B cell (primary cell): ENCODE measurements around the gene ZNF483. TPM values are rescaled to one million over a fixed set of nuclear protein-coding genes. Genes with fewer than 3 reads are reported as not detected.

Source experiments
- ATAC-seq: fragments of 200-7000 bp; cut with Tn5 transposase; one replicate; pipeline ENCODE4 v1.10.0; 2021; ENCODE audit warnings: low read depth, mild to moderate bottlenecking, moderate number of reproducible peaks, moderate library complexity
- CTCF ChIA-PET: fragments of 350-600 bp; sonication (Branson Sonifier 250); formaldehyde crosslinking; loops from one replicate; lab custom pipeline; 2021; ENCODE audit warnings: antibody characterized with exemption, inconsistent platforms; lab: Charles Lee
- POLR2A ChIA-PET: fragments of 350-600 bp; sonication (Branson Sonifier 250); formaldehyde crosslinking; loops from one replicate; lab custom pipeline; 2021; ENCODE audit warnings: antibody characterized with exemption; lab: Charles Lee
- DNase-seq: peaks from one replicate; pipeline ENCODE4 v3.0.0; 2013
- H2AFZ ChIP-seq: 2 replicates; pipeline ENCODE4 v1.6.1; 2012; ENCODE audit warnings: mild to moderate bottlenecking, low read depth, low read length; ENCODE audit not compliant: insufficient read depth, poor library complexity, severe bottlenecking
- H3K27ac ChIP-seq, 2 donors: 1 replicate in 1 of 2; 2 replicates in 1 of 2; pipeline ENCODE4 v1.5.1; 2012 to 2013; ENCODE audit warnings: low read length in 2 of 2, mild to moderate bottlenecking in 2 of 2, moderate library complexity in 1 of 2
- H3K27me3 ChIP-seq, 4 experiments: fragments of 200-600 bp in 1 of 4; sonication (generic) in 1 of 4; replicated peaks in 1 of 4; 1 replicate in 2 of 4; 2 replicates in 2 of 4; pipeline versions ENCODE4 v1.6.1 to v1.7.0; 2013 to 2016; ENCODE audit warnings: low read length in 3 of 4, mild to moderate bottlenecking in 2 of 4, mixed read lengths in 1 of 4, moderate library complexity in 1 of 4; ENCODE audit not compliant: insufficient read depth in 4 of 4, control insufficient read depth in 3 of 4; ENCODE audit errors: control extremely low read depth in 1 of 4
- H3K36me3 ChIP-seq, 2 experiments: replicated peaks in 1 of 2; 1 replicate in 1 of 2; 2 replicates in 1 of 2; pipeline versions ENCODE4 v1.6.1 to v1.7.1; 2013; ENCODE audit warnings: low read length in 1 of 2; ENCODE audit not compliant: insufficient read depth in 2 of 2, control insufficient read depth in 1 of 2; ENCODE audit errors: control extremely low read depth in 1 of 2, extremely low read depth in 1 of 2
- H3K4me1 ChIP-seq, 2 donors: fragments of 200-600 bp in 1 of 2; sonication (generic) in 1 of 2; 1 replicate in 1 of 2; 2 replicates in 1 of 2; pipeline versions ENCODE4 v1.5.1 to v1.6.1; 2013 to 2017; ENCODE audit warnings: low read length in 2 of 2; ENCODE audit not compliant: control insufficient read depth in 2 of 2, insufficient read depth in 2 of 2
- H3K4me2 ChIP-seq: replicated peaks from 2 replicates; pipeline ENCODE3; 2012; ENCODE audit warnings: mild to moderate bottlenecking, low read depth, low read length; ENCODE audit not compliant: poor library complexity, severe bottlenecking
- H3K4me3 ChIP-seq, 5 experiments: fragments of 200-600 bp in 1 of 5; sonication (generic) in 1 of 5; 1 replicate in 3 of 5; 2 replicates in 2 of 5; pipeline versions ENCODE4 v1.5.1 to v1.7.0; 2011 to 2016; ENCODE audit warnings: low read length in 4 of 5, mild to moderate bottlenecking in 4 of 5, low read depth in 2 of 5, control low read depth in 1 of 5, moderate library complexity in 1 of 5; ENCODE audit not compliant: insufficient read depth in 1 of 5; ENCODE audit errors: control extremely low read depth in 1 of 5, extremely low read depth in 1 of 5
- H3K79me2 ChIP-seq: fragments of 200-600 bp; sonication (generic); one replicate; pipeline ENCODE4 v1.6.0; 2016; ENCODE audit warnings: low read length; ENCODE audit not compliant: control insufficient read depth, insufficient read depth
- H3K9ac ChIP-seq: fragments of 200-600 bp; sonication (generic); 2 replicates; pipeline ENCODE4 v1.6.1; 2017; ENCODE audit warnings: mild to moderate bottlenecking, low read length, moderate library complexity
- H3K9me3 ChIP-seq, 3 donors: one replicate each; pipeline versions ENCODE4 v1.6.1 to v1.7.1; 2013; ENCODE audit warnings: low read length in 2 of 3; ENCODE audit not compliant: control insufficient read depth in 2 of 3, insufficient read depth in 1 of 3; ENCODE audit errors: control extremely low read depth in 1 of 3
- H4K20me1 ChIP-seq: 2 replicates; pipeline ENCODE4 v1.6.0; 2012; ENCODE audit warnings: mild to moderate bottlenecking, low read length; ENCODE audit not compliant: insufficient read depth, control insufficient read depth, poor library complexity, severe bottlenecking
- H3K27ac Mint-ChIP-seq: one replicate; pipeline ENCODE4 v1.8.0; 2021; ENCODE audit warnings: mixed read lengths
- H3K27me3 Mint-ChIP-seq: one replicate; pipeline ENCODE4 v1.8.0; 2021; ENCODE audit warnings: mixed read lengths
- H3K4me1 Mint-ChIP-seq: one replicate; pipeline ENCODE4 v1.8.0; 2021; ENCODE audit warnings: mixed read lengths
- H3K4me3 Mint-ChIP-seq: one replicate; pipeline ENCODE4 v1.8.0; 2021; ENCODE audit warnings: mixed read lengths
- H3K9me3 Mint-ChIP-seq: one replicate; pipeline ENCODE4 v1.8.0; 2022; ENCODE audit warnings: mixed read lengths; ENCODE audit not compliant: insufficient read depth
- EZH2 ChIP-seq: IDR thresholded peaks from 2 replicates; pipeline ENCODE4 v1.6.1; 2012; ENCODE audit warnings: borderline replicate concordance, low read depth, mild to moderate bottlenecking, moderate library complexity, low read length; ENCODE audit not compliant: insufficient read depth, poor library complexity, severe bottlenecking
- WGBS: methylation state at CpG from one replicate; pipeline ENCODE4 v1.1.5; 2013; ENCODE audit warnings: missing lambda C conversion rate; ENCODE audit not compliant: insufficient coverage; 5-methylcytosine and 5-hydroxymethylcytosine counted together
- intact Hi-C: fragments of 100-400 bp; cut with micrococcal nuclease; formaldehyde crosslinking; loops from one replicate; pipeline ENCODE4 v1.10.0; 2022
- polyA plus RNA-seq: library from polyadenylated mRNA; depleted of rRNA; stranded (reverse); fragments of >200 nt; gene quantifications from 2 replicates; pipeline ENCODE4 v1.2.3, GENCODE V29; 2012
- total RNA-seq, 2 donors: library from RNA; stranded (reverse); fragments of 120-200 nt in 1 of 2; gene quantifications; 1 replicate in 1 of 2; 2 replicates in 1 of 2; pipeline versions ENCODE4 v1.2.3 to v1.2.4, GENCODE V29; 2013 to 2022
- TF ChIP-seq, protein P1 (sequence below): fragments of 200-600 bp; IDR thresholded peaks from one replicate; pipeline ENCODE4 v1.8.0; 2022; ENCODE audit warnings: antibody characterized with exemption, mild to moderate bottlenecking

Gene ZNF483
- total and polyA plus RNA-seq, 2 donors (not counting 1 experiment from before 2014, with no cell fraction given): 0.43 to 3.0 TPM

GRCh38 chr9:111572950-111573604 is 48.1 kb downstream of the ZNF483 start:
- CTCF ChIA-PET: no interaction called here
- H3K36me3 ChIP-seq: no peaks in the 10 kb centered on the region
- no peak overlapping the region for H3K27ac Mint-ChIP-seq
- intact Hi-C loops: no loop called here
- H3K4me3 ChIP-seq: no peak overlapping the region
- no peak for TF ChIP-seq EZH2
- TF ChIP-seq, protein P1, sequence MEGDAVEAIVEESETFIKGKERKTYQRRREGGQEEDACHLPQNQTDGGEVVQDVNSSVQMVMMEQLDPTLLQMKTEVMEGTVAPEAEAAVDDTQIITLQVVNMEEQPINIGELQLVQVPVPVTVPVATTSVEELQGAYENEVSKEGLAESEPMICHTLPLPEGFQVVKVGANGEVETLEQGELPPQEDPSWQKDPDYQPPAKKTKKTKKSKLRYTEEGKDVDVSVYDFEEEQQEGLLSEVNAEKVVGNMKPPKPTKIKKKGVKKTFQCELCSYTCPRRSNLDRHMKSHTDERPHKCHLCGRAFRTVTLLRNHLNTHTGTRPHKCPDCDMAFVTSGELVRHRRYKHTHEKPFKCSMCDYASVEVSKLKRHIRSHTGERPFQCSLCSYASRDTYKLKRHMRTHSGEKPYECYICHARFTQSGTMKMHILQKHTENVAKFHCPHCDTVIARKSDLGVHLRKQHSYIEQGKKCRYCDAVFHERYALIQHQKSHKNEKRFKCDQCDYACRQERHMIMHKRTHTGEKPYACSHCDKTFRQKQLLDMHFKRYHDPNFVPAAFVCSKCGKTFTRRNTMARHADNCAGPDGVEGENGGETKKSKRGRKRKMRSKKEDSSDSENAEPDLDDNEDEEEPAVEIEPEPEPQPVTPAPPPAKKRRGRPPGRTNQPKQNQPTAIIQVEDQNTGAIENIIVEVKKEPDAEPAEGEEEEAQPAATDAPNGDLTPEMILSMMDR: no peak
- H3K27me3 Mint-ChIP-seq: peaks cover 11% of the 10 kb centered on the region
- H3K9me3 Mint-ChIP-seq: peaks cover 10% of the 10 kb centered on the region
- H3K9me3 ChIP-seq: peaks cover 0 to 25% (median 11%) of the 10 kb centered on the region in 3 donors
- H3K4me3 Mint-ChIP-seq: no peak overlapping the region
- H2AFZ ChIP-seq: no peak overlapping the region
- H3K9ac ChIP-seq: no peak overlapping the region
- DNase-seq (no peak), ATAC-seq (no peak)
- POLR2A ChIA-PET: no interaction called here
- no peaks in the 10 kb centered on the region for H3K79me2 ChIP-seq
- 100% methylated on average over 3 of the region's 4 CpGs for WGBS
- no peaks in the 10 kb centered on the region for H3K4me1 Mint-ChIP-seq
- H3K27ac ChIP-seq: no peak overlapping the region
- H3K4me1 ChIP-seq: no peaks in the 10 kb centered on the region
- H4K20me1 ChIP-seq: no peaks in the 10 kb centered on the region
- no peaks in the 10 kb centered on the region for H3K27me3 ChIP-seq
- H3K4me2 ChIP-seq: no peak overlapping the region

DNA sequence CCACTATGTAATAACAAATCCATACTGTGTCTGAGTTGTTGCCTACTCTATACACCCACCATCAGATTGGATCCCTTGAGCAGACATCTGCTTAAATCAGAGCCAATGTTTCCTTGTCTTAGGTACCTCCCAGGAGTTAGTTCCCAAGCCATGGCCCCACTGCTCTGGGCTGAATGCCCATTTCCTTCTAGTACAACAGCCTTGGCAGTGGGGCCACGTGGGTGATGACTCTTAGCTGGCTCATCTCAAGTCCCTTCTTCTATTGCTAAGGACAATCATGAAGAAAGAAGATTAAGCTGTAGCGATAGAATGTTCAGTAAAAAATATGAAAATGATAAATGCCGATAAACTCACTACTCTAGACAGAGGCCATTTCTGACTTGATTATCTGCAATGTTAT is 57.9 kb downstream of the ZNF483 start:
- no peaks in the 10 kb centered on the region for H3K4me1 ChIP-seq
- DNase-seq (no peak), ATAC-seq (no peak)
- H3K27me3 Mint-ChIP-seq: no peaks in the 10 kb centered on the region
- H3K4me1 Mint-ChIP-seq: no peaks in the 10 kb centered on the region
- H3K79me2 ChIP-seq: no peaks in the 10 kb centered on the region
- H3K27me3 ChIP-seq: no peaks in the 10 kb centered on the region
- H3K27ac ChIP-seq: no peak overlapping the region
- H3K4me3 Mint-ChIP-seq: no peak overlapping the region
- ChIA-PET CTCF (no interaction called here), POLR2A (no interaction called here)
- intact Hi-C loops: no loop called here
- no peaks in the 10 kb centered on the region for H3K9me3 Mint-ChIP-seq
- no peaks in the 10 kb centered on the region for H3K9me3 ChIP-seq
- H3K4me2 ChIP-seq: no peak overlapping the region
- no peak overlapping the region for H3K27ac Mint-ChIP-seq
- no peak overlapping the region for H3K4me3 ChIP-seq
- no peaks in the 10 kb centered on the region for H4K20me1 ChIP-seq
- H3K9ac ChIP-seq: no peak overlapping the region
- H3K36me3 ChIP-seq: no peaks in the 10 kb centered on the region
- no peak overlapping the region for H2AFZ ChIP-seq
- no peak for TF ChIP-seq EZH2
- TF ChIP-seq, protein P1: no peak
- no CpG with 5 or more reads among the region's 3 CpGs for WGBS
